ENCODE data around the gene CFAP99.

Gene CFAP99

DNA sequence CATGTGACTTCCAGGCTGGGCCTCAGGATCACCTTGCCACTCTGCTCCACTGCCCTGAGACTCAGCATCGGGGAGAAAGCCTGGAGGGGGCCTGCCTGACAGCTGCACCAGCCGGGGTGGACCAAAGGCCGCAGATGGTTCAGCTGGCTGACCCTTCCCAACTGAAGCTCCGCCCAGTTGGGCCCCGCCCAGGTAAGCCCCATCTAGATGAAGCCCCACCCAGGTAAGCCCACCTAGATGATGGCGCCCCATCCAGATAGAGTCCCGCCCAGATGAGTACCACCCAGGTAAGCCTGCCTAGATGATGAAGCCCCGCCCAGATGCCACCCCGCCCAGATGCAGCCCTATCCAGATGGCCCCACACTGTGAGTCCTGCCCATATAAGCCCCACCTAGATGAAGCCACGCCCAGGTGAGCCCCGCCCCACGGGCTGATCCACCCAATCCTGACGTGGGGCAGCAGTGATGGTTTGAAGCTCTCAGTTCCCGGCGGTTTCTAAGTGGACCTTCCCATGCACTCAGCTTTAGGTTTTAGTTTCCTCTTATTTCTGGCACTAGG lies 10.3 kb upstream of the CFAP99 start:
- intact Hi-C loops (cut with DNase I), result no loop called here
- DNase-seq, result peak in 3 of 10 donors; percentile 58 to 75 (median 59)

DNA sequence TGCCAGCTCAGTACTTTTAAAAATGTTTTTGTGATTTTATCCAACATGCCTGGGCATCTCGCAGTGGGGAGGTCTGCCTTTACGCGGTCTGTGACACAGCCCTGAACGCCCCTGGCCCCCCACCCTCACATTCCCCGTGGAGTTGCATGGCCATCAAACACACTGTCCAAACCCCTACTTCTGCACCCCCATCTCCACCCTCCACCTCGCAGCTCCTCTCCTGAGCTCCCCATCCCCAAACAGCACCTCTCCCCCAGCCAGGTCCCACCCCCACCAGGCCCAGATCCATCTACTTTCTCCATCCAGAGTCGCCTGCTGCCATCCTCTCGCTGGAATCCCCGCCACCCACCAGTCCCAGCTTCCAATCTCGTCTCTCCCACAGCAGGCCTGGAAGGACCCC lies 9.8 kb upstream of the CFAP99 start:
- DNase-seq, result peak in 1 of 10 donors; percentile 35
- intact Hi-C loops (cut with DNase I), result no loop called here

DNA sequence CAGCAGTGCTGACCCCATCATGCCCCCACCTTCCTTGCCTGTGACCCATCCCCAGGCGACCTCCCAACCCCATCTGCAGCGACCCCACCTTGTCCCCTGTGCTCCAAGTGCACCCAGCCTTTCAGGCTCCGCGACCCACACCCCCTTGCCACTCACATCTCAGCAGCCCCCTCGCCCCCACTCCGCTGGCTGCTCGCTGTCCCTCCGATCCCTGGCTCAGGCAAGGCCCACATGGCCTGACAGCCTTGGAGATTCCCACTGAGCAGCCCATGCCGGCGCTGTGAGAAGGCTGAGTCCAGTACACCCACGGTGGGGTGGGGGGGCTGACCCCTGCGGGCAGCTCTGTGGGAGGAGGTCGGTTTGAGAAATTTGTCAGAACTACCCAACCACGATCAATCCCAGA lies 9.4 kb upstream of the CFAP99 start:
- intact Hi-C loops (cut with DNase I), result no loop called here

DNA sequence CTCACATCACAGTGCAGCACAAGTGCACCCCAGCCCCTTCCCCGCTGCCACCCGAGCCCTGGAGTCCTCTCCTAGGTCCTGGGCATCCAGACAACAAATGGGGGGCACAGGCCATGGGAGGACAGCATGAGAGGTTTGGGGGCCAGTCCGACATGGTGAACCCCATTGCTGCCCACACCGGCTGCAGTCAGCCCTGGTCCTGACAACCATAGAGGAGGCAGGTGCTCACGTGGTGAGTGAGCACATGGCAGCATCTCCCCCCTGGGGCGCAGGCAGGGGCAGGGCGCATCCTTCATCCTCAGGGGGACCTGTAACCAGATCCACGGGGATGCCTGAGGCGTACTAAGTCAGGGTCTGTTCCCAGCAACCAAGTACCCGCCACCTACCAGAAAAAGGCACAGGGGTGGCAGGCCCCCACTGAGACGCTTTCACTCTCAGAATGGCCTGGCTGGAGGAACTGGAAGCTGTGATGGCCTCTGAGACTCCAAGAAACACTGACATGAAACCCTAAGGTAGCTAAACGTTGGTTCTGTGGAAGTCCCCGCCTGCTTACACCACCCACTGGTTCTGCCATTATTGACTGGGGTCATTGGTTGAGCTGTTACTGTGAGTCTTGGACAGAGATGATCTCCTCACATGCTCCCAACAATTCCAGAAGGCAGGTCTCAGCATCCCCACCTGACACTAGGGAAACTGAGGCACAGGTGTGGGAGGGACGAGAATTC lies 6.8 kb upstream of the CFAP99 start:
- DNase-seq, result peak in 2 of 10 donors; percentile 62 to 67
- intact Hi-C loops (cut with DNase I), result no loop called here

More for the DNA sequence above, 9.4 kb upstream of the CFAP99 start:
- DNase-seq, result peak in 3 of 10 donors; percentile 63 to 80 (median 69)

DNA sequence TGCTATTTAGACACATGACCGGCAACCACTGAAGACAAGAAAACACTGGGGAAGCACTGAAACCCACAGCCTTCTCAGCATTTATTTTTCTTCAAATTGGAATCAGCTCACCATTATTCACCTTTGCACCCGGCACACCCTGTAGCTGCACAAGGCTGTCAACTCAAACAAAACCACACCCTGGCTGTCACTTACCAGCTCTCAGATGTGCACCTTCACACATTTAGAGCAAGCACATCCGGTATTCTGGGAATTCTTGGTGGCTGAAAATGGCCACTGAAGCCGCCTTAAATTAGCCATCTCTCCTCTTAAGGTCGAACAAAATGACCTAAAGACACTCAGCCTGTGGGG lies 6.2 kb upstream of the CFAP99 start:
- peak in 1 of 10 donors; percentile 11 for DNase-seq
- intact Hi-C loops (cut with DNase I), result no loop called here

DNA sequence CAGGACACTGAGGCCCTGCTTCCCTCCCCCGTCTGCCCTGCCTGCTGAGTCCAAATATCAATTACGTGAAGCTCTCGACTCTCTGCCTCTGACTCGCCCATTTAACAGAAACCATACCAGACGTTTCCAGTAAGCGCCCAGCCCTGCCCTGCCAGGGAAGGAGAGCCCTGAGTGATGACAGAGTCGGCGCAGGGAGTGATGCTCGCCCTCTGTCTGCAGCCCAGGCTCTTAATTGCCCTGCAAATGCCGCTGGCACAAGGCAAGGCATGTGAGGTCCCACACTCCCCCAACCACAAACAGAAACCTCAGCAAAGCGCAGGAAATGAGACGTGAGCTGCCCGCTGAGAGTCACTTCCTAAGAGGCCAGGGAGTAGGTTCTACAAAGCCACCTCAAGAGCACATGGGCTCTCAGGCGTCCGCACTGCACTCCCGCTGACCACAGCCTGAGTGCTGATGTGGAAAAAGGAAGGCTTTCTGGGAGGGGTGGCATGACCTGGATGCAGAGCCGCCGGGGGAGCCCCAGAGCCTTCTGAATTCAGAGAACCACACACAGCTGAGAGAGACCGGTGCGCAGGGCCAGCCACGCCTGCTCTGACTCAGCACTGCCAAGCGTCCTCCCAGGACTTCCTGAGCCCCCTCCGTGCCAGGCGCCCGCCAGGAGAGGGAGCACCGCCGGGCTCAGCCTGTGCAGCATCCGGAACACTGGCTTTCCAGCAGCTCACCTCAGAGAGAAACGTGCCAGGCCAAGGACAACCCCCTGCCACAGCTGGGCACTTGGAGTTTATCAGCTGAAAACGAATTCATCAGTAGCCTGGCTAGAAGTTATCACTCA lies 5.7 kb upstream of the CFAP99 start:
- intact Hi-C loops (cut with DNase I), result no loop called here
- DNase-seq, result peak; percentile 56 to 98 (median 82)

DNA sequence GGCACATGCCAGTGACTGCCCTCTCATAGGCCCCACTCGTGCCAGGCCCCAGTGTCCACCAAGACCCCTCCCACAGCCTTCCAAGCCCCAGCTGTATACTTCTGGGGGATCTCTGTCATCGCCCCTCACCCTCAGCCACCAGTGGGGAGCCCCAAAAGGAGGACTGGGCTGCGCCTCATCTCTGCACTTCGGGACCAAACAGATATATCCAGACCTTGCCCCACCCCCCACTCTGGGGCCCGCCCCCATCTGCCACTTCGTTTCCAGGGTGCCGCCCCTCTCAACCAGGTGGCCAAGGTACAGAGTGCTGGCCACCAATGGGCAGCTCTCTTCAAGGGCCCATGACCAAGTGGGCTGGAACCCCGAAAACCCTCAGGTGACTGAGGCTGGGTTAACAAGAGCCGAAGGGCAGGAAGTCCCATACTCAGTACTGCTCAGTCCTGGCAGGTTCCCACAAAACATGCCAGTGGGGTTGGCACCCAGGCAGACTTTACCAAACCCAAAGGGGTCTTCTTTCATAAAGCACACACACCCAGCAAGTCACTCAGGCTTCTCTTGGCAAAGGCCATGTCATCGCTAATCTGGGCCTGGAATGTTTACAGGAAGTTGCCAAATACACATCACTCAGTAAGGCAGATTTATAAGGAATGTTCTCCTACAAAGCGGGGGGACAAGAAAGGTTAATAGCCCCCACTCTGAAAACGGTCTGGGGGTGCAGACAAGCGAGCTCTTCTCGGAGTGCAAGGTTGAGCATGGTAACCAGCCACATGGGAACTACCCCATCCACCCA lies 4.7 kb upstream of the CFAP99 start:
- DNase-seq, result peak in 2 of 10 donors; percentile 54 to 64
- intact Hi-C loops (cut with DNase I), result no loop called here

DNA sequence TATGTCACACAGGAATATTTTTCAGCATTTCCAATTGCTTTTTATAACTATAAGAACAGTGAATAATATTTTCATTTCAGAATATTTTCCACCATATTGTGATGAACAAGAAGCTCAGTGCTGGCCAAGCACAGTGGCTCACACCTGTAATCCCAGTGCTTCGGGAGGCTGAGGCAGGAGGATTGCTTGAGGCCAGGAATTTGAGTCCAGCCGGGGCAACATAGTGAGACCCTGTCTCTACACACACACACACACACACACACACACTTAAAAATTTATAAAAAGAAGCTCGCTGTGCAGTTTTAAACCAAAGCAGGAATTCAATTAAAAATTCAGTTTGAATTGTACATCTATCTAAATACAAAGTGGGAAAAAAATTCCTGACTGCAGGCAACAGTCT lies 3.5 kb upstream of the CFAP99 start:
- DNase-seq, result no peak
- intact Hi-C loops (cut with DNase I), result loop anchor here (5.0 kb wide), 4 partner anchors 47 to 173 kb away; partner anchors contain the start of genes FAM193A, HAUS3, MXD4 and POLN

DNA sequence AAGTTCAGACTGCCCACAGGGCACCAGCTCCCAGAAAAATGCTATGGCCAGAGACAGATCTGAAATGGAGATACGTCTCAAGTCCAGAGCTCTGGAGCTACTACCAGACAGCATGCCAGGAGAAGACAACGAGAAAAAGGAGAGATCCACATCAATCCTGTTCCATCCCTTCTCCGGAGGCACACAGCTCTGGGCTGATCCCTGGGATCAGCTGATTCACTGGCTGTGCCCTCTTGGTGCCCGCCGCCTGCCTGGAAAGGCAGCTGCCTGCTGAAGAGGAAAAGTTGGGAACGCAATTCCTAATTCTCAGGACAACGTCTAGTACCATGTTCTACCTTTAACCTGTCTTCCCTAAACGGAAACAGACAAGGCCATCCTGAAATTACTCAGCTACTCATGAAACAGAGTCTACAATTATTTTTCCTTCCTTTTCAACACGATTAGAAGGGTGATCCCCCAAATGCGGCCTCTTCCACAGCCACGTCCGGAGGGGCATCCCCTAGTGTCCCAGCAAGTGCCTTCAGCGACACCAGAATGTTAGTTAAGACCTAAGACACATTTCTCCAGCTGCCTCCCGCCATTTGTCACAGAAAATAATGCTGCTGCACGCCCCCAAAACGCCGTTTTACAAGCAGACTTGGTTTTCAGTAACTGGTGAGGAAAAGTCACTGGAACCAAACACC lies 2.7 kb upstream of the CFAP99 start:
- intact Hi-C loops (cut with DNase I), result loop anchor here (5.0 kb wide), 4 partner anchors 46 to 174 kb away; partner anchors contain the start of genes FAM193A, HAUS3, MXD4 and POLN
- DNase-seq, result peak in 1 of 10 donors; percentile 42

DNA sequence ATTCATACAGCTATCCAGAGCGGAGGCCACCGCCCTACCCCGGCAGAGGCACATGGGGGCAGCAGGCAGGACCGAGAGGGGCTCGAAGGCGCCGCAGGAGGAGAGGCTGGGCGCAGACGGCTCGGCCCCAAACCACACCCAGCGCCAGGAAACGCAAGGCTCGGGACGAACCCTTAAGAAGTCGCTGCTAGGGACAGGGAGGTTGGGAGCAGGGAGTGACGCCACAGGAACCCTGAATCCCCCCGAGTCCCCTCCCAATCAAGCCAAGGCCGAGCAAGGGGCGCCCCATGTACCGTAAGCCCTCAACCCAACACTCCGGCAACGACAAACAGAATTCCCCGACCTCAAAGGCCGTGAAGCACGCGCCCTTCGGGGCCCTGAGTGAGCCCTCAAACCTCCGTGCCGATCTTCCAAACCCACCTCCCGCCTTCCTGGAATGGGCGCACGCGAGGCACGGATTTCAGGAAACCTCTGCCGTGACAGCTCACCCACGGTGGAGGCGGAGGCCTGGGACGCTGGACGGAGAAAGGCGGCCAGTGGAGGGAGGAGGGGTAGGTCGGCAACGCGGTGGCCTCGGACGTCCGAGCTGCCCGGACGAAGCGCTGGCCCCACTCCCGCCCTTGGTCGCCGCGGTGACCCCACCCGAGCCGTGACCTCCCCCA lies 2.1 kb upstream of the CFAP99 start:
- DNase-seq, result peak in 2 of 10 donors; percentile 81 to 85
- intact Hi-C loops (cut with DNase I), result loop anchor here (5.0 kb wide), 4 partner anchors 46 to 174 kb away; partner anchors contain the start of genes FAM193A, HAUS3, MXD4 and POLN

DNA sequence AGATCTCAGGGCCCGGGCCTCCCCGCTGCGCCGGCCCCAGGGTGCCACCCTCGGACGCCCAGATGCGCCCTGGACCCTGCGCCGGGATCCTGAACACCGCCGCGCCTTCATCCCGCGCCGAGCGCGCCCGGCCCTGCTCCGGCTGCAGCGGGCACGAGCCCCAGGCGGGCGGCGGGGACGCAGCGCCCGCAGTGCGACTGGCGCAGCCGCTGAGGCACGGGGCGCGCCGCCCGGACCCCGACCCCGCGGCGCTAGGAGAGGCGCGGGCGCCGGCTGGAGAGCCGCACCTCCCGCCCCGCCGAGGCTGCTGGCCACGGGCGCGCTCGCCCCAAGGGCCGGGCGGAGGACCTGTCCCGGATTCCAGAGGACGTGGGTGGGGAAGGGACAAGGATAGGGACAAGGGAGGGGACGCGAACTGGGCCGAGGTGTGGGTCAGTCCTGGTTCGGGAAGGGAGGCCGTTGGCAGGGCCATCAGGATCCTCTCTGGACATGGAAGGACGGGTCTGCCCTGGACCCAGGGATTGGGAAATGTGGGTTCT lies 1.5 kb upstream of the CFAP99 start:
- intact Hi-C loops (cut with DNase I), result loop anchor here (5.0 kb wide), 4 partner anchors 45 to 175 kb away; partner anchors contain the start of genes FAM193A, HAUS3, MXD4 and POLN
- peak in 3 of 10 donors; percentile 26 to 84 (median 81) for DNase-seq

DNA sequence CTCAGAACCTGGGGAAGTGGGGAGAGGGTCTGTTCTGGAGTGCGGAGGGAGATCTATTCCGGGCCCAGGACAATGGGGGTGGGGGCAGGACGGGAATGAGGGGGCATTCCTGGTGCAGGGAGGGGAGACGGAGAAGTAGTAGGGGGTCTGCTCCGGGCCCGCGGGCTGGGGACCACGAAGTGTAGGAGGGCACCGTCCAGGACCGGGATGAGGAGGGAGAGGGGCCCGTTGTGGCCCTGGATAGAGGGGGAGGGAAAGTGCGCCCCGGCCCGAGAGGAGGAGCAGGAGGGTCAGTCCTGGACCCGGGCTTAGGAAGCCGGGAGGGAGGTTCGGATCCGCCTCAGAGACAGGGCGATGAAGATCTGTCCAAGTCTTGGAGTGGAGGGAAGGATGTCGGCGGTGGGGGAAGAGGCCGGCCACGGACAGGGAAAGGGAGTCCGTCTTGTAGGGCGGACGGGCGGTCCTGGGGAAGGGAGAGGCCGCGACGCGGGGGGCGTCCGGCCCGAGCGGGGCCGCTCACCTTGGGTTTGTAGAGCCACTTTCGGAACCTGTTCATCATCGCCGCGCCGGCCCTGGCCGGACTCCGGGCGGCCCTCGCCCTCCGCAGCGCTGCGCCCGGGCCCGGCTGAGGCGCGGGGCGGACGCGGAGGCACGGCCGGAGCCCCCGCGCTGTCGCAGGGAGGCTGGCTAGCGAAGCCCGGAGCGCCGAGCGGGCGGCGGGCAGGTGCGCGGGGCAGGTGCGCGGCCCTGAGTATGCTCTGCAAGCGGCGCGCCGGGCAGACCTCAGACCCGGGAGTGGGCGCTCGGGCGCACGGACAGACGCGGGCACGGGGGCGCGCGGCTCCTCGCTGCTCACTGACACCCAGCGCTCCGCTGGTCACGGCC lies 748 bp upstream of the CFAP99 start, which contains the start of gene ZFYVE28:
ZFYVE28 (minus strand) TSS at position 881 of the 885 bp plus-strand sequence; CDS start at position 559, 322 bp downstream.
- peak in 2 of 10 donors; percentile 82 for DNase-seq
- intact Hi-C loops (cut with DNase I), result loop anchor here (2.0 to 5.0 kb wide), 5 partner anchors 44 to 561 kb away; partner anchors contain the start of genes FAM193A, HAUS3, LETM1 and MXD4

DNA sequence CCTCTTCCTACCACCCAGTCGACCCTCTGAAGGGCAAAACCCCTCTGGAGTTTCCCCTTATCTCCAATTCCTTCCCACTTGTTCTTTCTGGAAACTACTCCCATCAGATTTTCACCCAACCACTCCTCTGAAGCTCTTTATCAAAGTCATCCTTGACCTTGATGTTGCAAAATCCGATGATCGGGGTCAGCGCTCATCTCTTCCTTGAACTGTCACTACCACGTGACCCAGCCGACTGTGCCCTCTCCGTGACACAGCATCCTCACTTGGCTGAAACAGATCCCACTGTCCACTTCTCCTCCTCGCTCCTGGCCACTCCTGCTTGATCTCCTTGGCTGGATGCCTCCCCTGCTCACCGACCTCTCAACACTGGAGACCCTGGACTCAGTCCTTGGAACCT lies 1.1 kb downstream of the CFAP99 start:
- intact Hi-C loops (cut with DNase I), result loop anchor here (2.0 to 5.0 kb wide), 5 partner anchors 42 to 563 kb away; partner anchors contain the start of genes FAM193A, HAUS3, LETM1 and MXD4
- peak in 1 of 10 donors; percentile 17 for DNase-seq

DNA sequence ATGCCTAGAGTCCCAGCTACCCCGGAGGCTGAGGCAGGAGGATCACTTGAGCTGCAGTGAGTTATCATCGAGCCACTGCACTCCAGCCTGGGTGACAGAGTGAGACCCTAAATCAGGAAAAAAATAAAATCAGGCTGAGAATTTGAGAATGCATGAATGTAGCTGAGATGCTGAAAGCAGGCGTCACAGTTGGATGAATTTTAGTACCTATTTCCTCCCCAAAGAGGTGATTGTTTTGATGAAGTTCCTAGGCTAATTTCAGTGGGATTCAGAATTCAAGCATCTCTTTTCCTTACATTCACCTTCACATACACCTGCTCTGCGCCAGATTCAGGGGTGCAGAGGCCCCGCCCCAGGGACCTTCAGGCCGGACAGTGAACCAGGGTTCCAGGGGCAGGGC lies 3.2 kb downstream of the CFAP99 start:
- intact Hi-C loops (cut with DNase I), result no loop called here
- DNase-seq, result no peak

DNA sequence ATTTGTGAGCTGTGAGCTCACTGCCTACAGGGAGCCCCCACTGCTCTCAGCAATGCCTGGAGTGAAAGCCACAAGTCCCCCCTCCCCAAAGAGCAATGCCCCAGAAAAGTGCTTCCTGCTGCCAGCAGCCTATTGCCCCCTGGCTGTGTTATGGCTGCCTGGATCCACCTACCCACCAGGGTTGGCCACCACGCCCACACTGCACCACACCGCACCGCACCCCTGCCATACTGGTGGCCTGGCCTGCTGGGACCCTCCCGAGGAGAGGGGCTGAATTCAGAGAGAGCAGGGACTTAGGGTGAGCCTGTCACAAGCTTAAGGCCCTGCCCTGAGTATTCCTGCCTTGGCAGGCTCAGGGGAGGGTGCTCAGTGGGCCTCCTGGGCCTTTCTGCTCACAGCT lies 4.3 kb downstream of the CFAP99 start:
- intact Hi-C loops (cut with DNase I), result no loop called here
- peak in 2 of 10 donors; percentile 28 to 64 for DNase-seq

DNA sequence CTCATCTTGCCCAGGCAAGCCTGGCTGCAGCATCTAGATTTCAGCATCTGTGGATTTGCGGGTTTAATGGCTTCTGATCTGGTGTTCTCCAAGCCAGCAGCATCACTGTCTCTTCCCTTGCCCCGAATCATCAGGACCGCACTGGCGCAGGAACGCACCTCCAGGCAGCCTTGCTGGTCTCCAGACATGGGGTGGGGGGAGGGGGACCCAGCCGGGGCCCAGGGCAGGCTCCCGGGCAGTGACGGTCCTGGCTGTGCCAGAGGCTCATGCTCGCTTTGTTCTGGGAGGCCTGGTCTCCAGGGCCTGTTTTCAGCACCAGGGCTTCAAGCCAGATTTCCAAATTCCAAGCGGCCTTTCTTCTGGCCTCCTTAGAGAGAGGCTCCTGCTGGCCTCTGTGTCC lies 4.9 kb downstream of the CFAP99 start:
- intact Hi-C loops (cut with DNase I), result no loop called here
- DNase-seq, result peak in 3 of 10 donors; percentile 41 to 47 (median 43)

DNA sequence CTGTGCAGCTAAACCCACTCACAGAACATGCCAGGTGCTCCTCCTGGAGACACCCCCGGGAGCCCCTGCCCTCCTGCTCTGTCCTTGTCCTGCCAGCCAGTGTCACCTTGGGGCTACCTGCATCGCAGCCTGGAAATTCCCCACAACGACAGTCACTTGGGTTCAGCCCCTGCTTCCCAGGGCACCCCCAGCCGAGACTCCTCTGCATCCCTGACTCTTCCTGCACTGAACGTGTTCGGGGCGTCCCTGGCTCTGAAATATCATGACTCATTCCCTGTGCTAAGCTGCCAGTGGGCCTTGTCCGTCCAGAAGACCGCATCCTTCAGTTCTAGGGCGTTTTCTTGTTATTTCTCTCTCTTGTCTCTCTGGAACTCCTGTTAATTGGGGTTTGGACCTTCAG lies 5.8 kb downstream of the CFAP99 start:
- DNase-seq, result peak in 3 of 10 donors; percentile 46 to 64 (median 56)
- intact Hi-C loops (cut with DNase I), result no loop called here

Measured in posterior cingulate gyrus (tissue), 11 donors.